Stimulated activated naive CD4-positive, alpha-beta T cell treated with Interleukin-2 at 50 U/mL for 16 hours (primary cell): ENCODE measurements around the gene ZNF423.

Source experiments
- DNase-seq: peaks from one replicate; lab custom pipeline; 2025; lab: John Stamatoyannopoulos, UW

ZNF423 gene

GRCh38 chr16:49622421-49623402 is 233.2 kb downstream of the ZNF423 start:
- DNase-seq = no peak

GRCh38 chr16:49622084-49622390 is 233.9 kb downstream of the ZNF423 start:
- DNase-seq = no peak

- no peak for DNase-seq
Measured at GRCh38 chr16:49621241-49622083, 234.4 kb downstream of the ZNF423 start.

GRCh38 chr16:49620869-49621240 is 235.1 kb downstream of the ZNF423 start:
- no peak for DNase-seq

- no peak for DNase-seq
Measured at GRCh38 chr16:49620158-49620868, 235.6 kb downstream of the ZNF423 start.

GRCh38 chr16:49619811-49620157 is 236.1 kb downstream of the ZNF423 start:
- no peak for DNase-seq

GRCh38 chr16:49618955-49619354 is 237.0 kb downstream of the ZNF423 start:
- no peak for DNase-seq

- no peak for DNase-seq
Measured at GRCh38 chr16:49617710-49618330, 238.1 kb downstream of the ZNF423 start.

- DNase-seq = no peak
Measured at GRCh38 chr16:49617016-49617629, 238.8 kb downstream of the ZNF423 start.

GRCh38 chr16:49615576-49615975 is 240.3 kb downstream of the ZNF423 start:
- no peak for DNase-seq

- no peak for DNase-seq
Measured at GRCh38 chr16:49610983-49611382, 244.9 kb downstream of the ZNF423 start.

GRCh38 chr16:49608779-49609178 is 247.1 kb downstream of the ZNF423 start:
- DNase-seq = no peak

GRCh38 chr16:49608098-49608497 is 247.8 kb downstream of the ZNF423 start:
- DNase-seq = no peak

- DNase-seq = no peak
Measured at GRCh38 chr16:49605536-49606254, 250.2 kb downstream of the ZNF423 start.

GRCh38 chr16:49604602-49605001 is 251.3 kb downstream of the ZNF423 start:
- no peak for DNase-seq

GRCh38 chr16:49603956-49604355 is 252.0 kb downstream of the ZNF423 start:
- DNase-seq = no peak

- no peak for DNase-seq
Measured at GRCh38 chr16:49602976-49603310, 253.0 kb downstream of the ZNF423 start.

- DNase-seq = no peak
Measured at GRCh38 chr16:49602201-49602975, 253.5 kb downstream of the ZNF423 start.

- DNase-seq = no peak
Measured at GRCh38 chr16:49601576-49601975, 254.3 kb downstream of the ZNF423 start.

- no peak for DNase-seq
Measured at GRCh38 chr16:49600976-49601375, 254.9 kb downstream of the ZNF423 start.
